GM18511 (cell line): ENCODE data around the gene STK38L.

Experiments used
- ATAC-seq: cut with Tn5 transposase; IDR thresholded peaks from one replicate; pipeline ENCODE4 v1.9.1; 2021; ENCODE audit warnings: mild to moderate bottlenecking, moderate library complexity; ENCODE audit not compliant: unreplicated experiment

The STK38L gene

GRCh38 chr12:27343255-27344000, 99.3 kb downstream of the STK38L start:
- ATAC-seq = no peak

- ATAC-seq = no peak
These were observed 100.2 kb downstream of the STK38L start for GRCh38 chr12:27344246-27344645.

- peak; percentile 46 for ATAC-seq
These were observed 100.7 kb downstream of the STK38L start for GRCh38 chr12:27344760-27345159.

- ATAC-seq = no peak
These were observed 101.3 kb downstream of the STK38L start for GRCh38 chr12:27345376-27345775.

- no peak for ATAC-seq
These were observed 103.7 kb downstream of the STK38L start for GRCh38 chr12:27347779-27348178.

- ATAC-seq = no peak
These were observed 107.4 kb downstream of the STK38L start for GRCh38 chr12:27351476-27351875.

- no peak for ATAC-seq
These were observed 111.4 kb downstream of the STK38L start for GRCh38 chr12:27355486-27355885.

- no peak for ATAC-seq
These were observed 111.9 kb downstream of the STK38L start for GRCh38 chr12:27355979-27356378.

GRCh38 chr12:27359578-27360340, 115.7 kb downstream of the STK38L start:
- no peak for ATAC-seq

- ATAC-seq = no peak
These were observed 117.3 kb downstream of the STK38L start for GRCh38 chr12:27361372-27361771.

- no peak for ATAC-seq
These were observed 122.5 kb downstream of the STK38L start for GRCh38 chr12:27366621-27367020.

GRCh38 chr12:27367078-27367477, 123.0 kb downstream of the STK38L start:
- ATAC-seq = no peak
